Activated CD8-positive, alpha-beta memory T cell treated with anti-CD3 and anti-CD28 coated beads, Interleukin-2, amount 10 ng/mL, durations not matched to agents 7 days and 5 days (primary cell): Measurements from ENCODE around the gene CCDC195. TPM values are rescaled to one million over a fixed set of nuclear protein-coding genes. Genes with fewer than 3 reads are reported as not detected.
"Not testable (repeated sequence)": the region's sequence is repeated elsewhere in the genome, so short reads cannot be mapped to it uniquely, and the experiment has no call there.

ENCODE experiments used
- ATAC-seq: fragments of 150-1000 bp; cut with Tn5 transposase; one replicate; pipeline ENCODE4 v1.10.0; 2021; ENCODE audit warnings: moderate library complexity
- CTCF ChIA-PET: fragments of 350-600 bp; sonication (Branson Sonifier 250); formaldehyde crosslinking; loops from one replicate; lab custom pipeline; 2021; ENCODE audit warnings: antibody characterized with exemption; lab: Charles Lee
- DNase-seq: peaks from one replicate; pipeline ENCODE4 v3.0.0-alpha.2; 2020
- H3K27ac Mint-ChIP-seq: one replicate; pipeline ENCODE4 v1.8.0; 2021; ENCODE audit warnings: mild to moderate bottlenecking, mixed read lengths
- H3K27me3 Mint-ChIP-seq: one replicate; pipeline ENCODE4 v1.8.0; 2021; ENCODE audit warnings: mixed read lengths
- H3K36me3 Mint-ChIP-seq: one replicate; pipeline ENCODE4 v1.8.0; 2021; ENCODE audit warnings: mild to moderate bottlenecking, mixed read lengths
- H3K4me1 Mint-ChIP-seq: one replicate; pipeline ENCODE4 v1.8.0; 2021; ENCODE audit warnings: mixed read lengths
- H3K4me3 Mint-ChIP-seq: one replicate; pipeline ENCODE4 v1.8.0; 2021; ENCODE audit warnings: mild to moderate bottlenecking, moderate library complexity, mixed read lengths
- H3K9me3 Mint-ChIP-seq: one replicate; pipeline ENCODE4 v1.8.0; 2022; ENCODE audit warnings: low read depth, mixed read lengths
- total RNA-seq, 2 experiments: library from RNA; stranded (reverse); gene quantifications; one replicate each; pipeline ENCODE4 v1.2.3, GENCODE V29; 2021

CCDC195 gene
- total RNA-seq, 2 experiments from 2014 or later = not detected

GRCh38 chr2:224671731-224672130 is 44.4 kb downstream of the CCDC195 start:
- H3K27me3 Mint-ChIP-seq = peaks cover 3% of the 10 kb centered on the region
- no peak for ATAC-seq
- H3K36me3 Mint-ChIP-seq = no peaks in the 10 kb centered on the region
- CTCF ChIA-PET = interaction anchor here (1.4 kb wide), 1 partner anchor 304 kb away, joined by 4 read pairs; no protein-coding TSS in a partner anchor
- no peak overlapping the region for H3K27ac Mint-ChIP-seq
- no peak overlapping the region for H3K4me3 Mint-ChIP-seq
- peaks cover 2% of the 10 kb centered on the region for H3K9me3 Mint-ChIP-seq
- no peaks in the 10 kb centered on the region for H3K4me1 Mint-ChIP-seq
- no peak for DNase-seq

- Mint-ChIP-seq H3K27ac (no peak overlapping the region), H3K9me3 (peaks cover 2% of the 10 kb centered on the region), H3K36me3 (no peaks in the 10 kb centered on the region), H3K27me3 (peaks cover 3% of the 10 kb centered on the region), H3K4me1 (no peaks in the 10 kb centered on the region), H3K4me3 (no peak overlapping the region)
- DNase-seq = no peak
- ATAC-seq = no peak
- CTCF ChIA-PET = no interaction called here
Observed at GRCh38 chr2:224670203-224670602, 46.0 kb downstream of the CCDC195 start.

GRCh38 chr2:224669449-224669848 is 46.7 kb downstream of the CCDC195 start:
- H3K4me1 Mint-ChIP-seq = no peaks in the 10 kb centered on the region
- H3K9me3 Mint-ChIP-seq = no peaks in the 10 kb centered on the region
- no peak for DNase-seq
- H3K27ac Mint-ChIP-seq = no peak overlapping the region
- ATAC-seq = no peak
- no peak overlapping the region for H3K4me3 Mint-ChIP-seq
- peaks cover 3% of the 10 kb centered on the region for H3K27me3 Mint-ChIP-seq
- no peaks in the 10 kb centered on the region for H3K36me3 Mint-ChIP-seq
- CTCF ChIA-PET = no interaction called here

- CTCF ChIA-PET = interaction anchor here (0.9 kb wide), 1 partner anchor 17 kb away, joined by 3 read pairs; no protein-coding TSS in a partner anchor
- Mint-ChIP-seq H3K27ac (no peak overlapping the region), H3K27me3 (peaks cover 3% of the 10 kb centered on the region), H3K9me3 (peaks cover 2% of the 10 kb centered on the region), H3K36me3 (peaks cover 2% of the 10 kb centered on the region), H3K4me1 (no peaks in the 10 kb centered on the region), H3K4me3 (no peak overlapping the region)
- DNase-seq (no peak), ATAC-seq (no peak)
Observed at GRCh38 chr2:224668123-224668909, 47.8 kb downstream of the CCDC195 start.

GRCh38 chr2:224666951-224667553 is 49.1 kb downstream of the CCDC195 start:
- Mint-ChIP-seq H3K27me3 (peaks cover 3% of the 10 kb centered on the region), H3K27ac (no peak overlapping the region), H3K4me1 (no peaks in the 10 kb centered on the region), H3K9me3 (peaks cover 6% of the 10 kb centered on the region), H3K4me3 (no peak overlapping the region), H3K36me3 (peaks cover 3% of the 10 kb centered on the region)
- CTCF ChIA-PET = no interaction called here
- ATAC-seq (no peak), DNase-seq (no peak)

GRCh38 chr2:224663322-224663721 is 52.8 kb downstream of the CCDC195 start:
- H3K4me3 Mint-ChIP-seq, H3K27me3 Mint-ChIP-seq, H3K27ac Mint-ChIP-seq, CTCF ChIA-PET, H3K4me1 Mint-ChIP-seq, H3K36me3 Mint-ChIP-seq, H3K9me3 Mint-ChIP-seq, ATAC-seq, DNase-seq: not testable (repeated sequence)

- H3K36me3 Mint-ChIP-seq, H3K27ac Mint-ChIP-seq, DNase-seq, ATAC-seq, CTCF ChIA-PET, H3K4me3 Mint-ChIP-seq, H3K9me3 Mint-ChIP-seq, H3K27me3 Mint-ChIP-seq, H3K4me1 Mint-ChIP-seq: not testable (repeated sequence)
Observed at GRCh38 chr2:224661708-224662107, 54.5 kb downstream of the CCDC195 start.

- H3K4me3 Mint-ChIP-seq = no peak overlapping the region
- peaks cover 6% of the 10 kb centered on the region for H3K9me3 Mint-ChIP-seq
- H3K27ac Mint-ChIP-seq = no peak overlapping the region
- ATAC-seq (no peak), DNase-seq (no peak)
- H3K27me3 Mint-ChIP-seq = no peaks in the 10 kb centered on the region
- H3K36me3 Mint-ChIP-seq = peaks cover 3% of the 10 kb centered on the region
- CTCF ChIA-PET = no interaction called here
- H3K4me1 Mint-ChIP-seq = no peaks in the 10 kb centered on the region
Observed at GRCh38 chr2:224659714-224660113, 56.5 kb downstream of the CCDC195 start.

- H3K27me3 Mint-ChIP-seq = no peaks in the 10 kb centered on the region
- peaks cover 6% of the 10 kb centered on the region for H3K9me3 Mint-ChIP-seq
- ATAC-seq = no peak
- CTCF ChIA-PET = no interaction called here
- H3K4me3 Mint-ChIP-seq = no peak overlapping the region
- no peak for DNase-seq
- no peak overlapping the region for H3K27ac Mint-ChIP-seq
- peaks cover 3% of the 10 kb centered on the region for H3K36me3 Mint-ChIP-seq
- no peaks in the 10 kb centered on the region for H3K4me1 Mint-ChIP-seq
Observed at GRCh38 chr2:224658780-224659405, 57.3 kb downstream of the CCDC195 start.

GRCh38 chr2:224657349-224657748 is 58.8 kb downstream of the CCDC195 start:
- DNase-seq (no peak), ATAC-seq (no peak)
- CTCF ChIA-PET = interaction anchor here (2.3 kb wide), 1 partner anchor 12 kb away, joined by 7 read pairs; no protein-coding TSS in a partner anchor
- no peaks in the 10 kb centered on the region for H3K36me3 Mint-ChIP-seq
- no peaks in the 10 kb centered on the region for H3K9me3 Mint-ChIP-seq
- H3K27me3 Mint-ChIP-seq = no peaks in the 10 kb centered on the region
- no peaks in the 10 kb centered on the region for H3K4me1 Mint-ChIP-seq
- no peak overlapping the region for H3K4me3 Mint-ChIP-seq
- H3K27ac Mint-ChIP-seq = no peak overlapping the region

GRCh38 chr2:224655006-224655537 is 61.1 kb downstream of the CCDC195 start:
- CTCF ChIA-PET = no interaction called here
- peaks cover 2% of the 10 kb centered on the region for H3K27me3 Mint-ChIP-seq
- no peaks in the 10 kb centered on the region for H3K36me3 Mint-ChIP-seq

More at GRCh38 chr2:224655006-224655537, 61.1 kb downstream of the CCDC195 start:
- Mint-ChIP-seq H3K27ac (no peak overlapping the region), H3K4me1 (no peaks in the 10 kb centered on the region), H3K4me3 (no peak overlapping the region), H3K9me3 (no peaks in the 10 kb centered on the region)
- DNase-seq (no peak), ATAC-seq (no peak)
